H1 (cell line): ENCODE measurements around the gene FRMPD1. TPM values are rescaled to one million over a fixed set of nuclear protein-coding genes. Genes with fewer than 3 reads are reported as not detected.

Experiments used
- CTCF ChIA-PET: fragments of 300-600 bp; sonication (Branson Sonifier 250); formaldehyde crosslinking; loops from one replicate; lab custom pipeline; 2021; ENCODE audit not compliant: partially characterized antibody; lab: Charles Lee
- POLR2A ChIA-PET: fragments of 300-600 bp; sonication (Branson Sonifier 250); formaldehyde crosslinking; loops from one replicate; lab custom pipeline; 2021; ENCODE audit warnings: inconsistent platforms; ENCODE audit not compliant: partially characterized antibody; lab: Charles Lee
- DNase-seq, 2 experiments: peaks; one replicate each; pipeline versions ENCODE4 v3.0.0 to v3.0.0-alpha.2; 2010 to 2022; ENCODE audit warnings: low spot score in 2 of 2, low read depth in 1 of 2, mixed read lengths in 1 of 2
- FAIRE-seq: peaks from 2 replicates; lab custom pipeline; 2011; peaks lifted over from hg19 to GRCh38; lab: Jason Lieb, UNC
- H2AFZ ChIP-seq: 2 replicates; pipeline ENCODE4 v1.8.1; 2012; ENCODE audit warnings: low read length, inconsistent platforms
- H2AK5ac ChIP-seq: 2 replicates; pipeline ENCODE4 v1.6.1; 2013; ENCODE audit warnings: low read depth, low read length
- H2BK120ac ChIP-seq: replicated peaks from 2 replicates; pipeline ENCODE3; 2013; ENCODE audit warnings: low read depth, low read length, inconsistent platforms
- H2BK12ac ChIP-seq: 2 replicates; pipeline ENCODE4 v1.6.1; 2013; ENCODE audit warnings: low read depth, low read length
- H2BK15ac ChIP-seq: 2 replicates; pipeline ENCODE4 v1.6.1; 2013; ENCODE audit warnings: low read length
- H2BK20ac ChIP-seq: 2 replicates; pipeline ENCODE4 v1.6.1; 2013; ENCODE audit warnings: low read length
- H2BK5ac ChIP-seq: 2 replicates; pipeline ENCODE4 v1.6.1; 2013; ENCODE audit warnings: low read depth, low read length
- H3K14ac ChIP-seq: 2 replicates; pipeline ENCODE4 v1.6.1; 2013; ENCODE audit warnings: inconsistent platforms; ENCODE audit not compliant: insufficient read length
- H3K18ac ChIP-seq: 2 replicates; pipeline ENCODE4 v1.6.1; 2013; ENCODE audit warnings: low read length; ENCODE audit errors: extremely low read depth
- H3K23ac ChIP-seq: 2 replicates; pipeline ENCODE4 v1.6.1; 2013; ENCODE audit warnings: inconsistent platforms; ENCODE audit not compliant: insufficient read length
- H3K23me2 ChIP-seq: 2 replicates; pipeline ENCODE4 v1.6.1; 2013; ENCODE audit warnings: low read depth, low read length
- H3K27ac ChIP-seq: 2 replicates; pipeline ENCODE4 v1.6.1; 2011; ENCODE audit warnings: low read depth, low read length, inconsistent platforms
- H3K27me3 ChIP-seq, 4 experiments: replicated peaks in 1 of 4; 1 replicate in 1 of 4; 2 replicates in 3 of 4; pipeline versions ENCODE4 v1.6.1 to v1.8.1; 2011 to 2013; ENCODE audit warnings: low read length in 3 of 4, mild to moderate bottlenecking in 3 of 4, inconsistent platforms in 2 of 4, mixed read lengths in 2 of 4, moderate library complexity in 1 of 4; ENCODE audit not compliant: control insufficient read depth in 3 of 4, insufficient read depth in 3 of 4; ENCODE audit errors: extremely low read depth in 1 of 4
- H3K36me3 ChIP-seq, 4 experiments: 2 replicates each; pipeline versions ENCODE4 v1.6.1 to v1.8.1; 2011 to 2013; ENCODE audit warnings: mild to moderate bottlenecking in 4 of 4, low read length in 3 of 4, moderate library complexity in 2 of 4, control low read depth in 1 of 4, inconsistent platforms in 1 of 4; ENCODE audit not compliant: insufficient read depth in 4 of 4, control insufficient read depth in 2 of 4
- H3K4ac ChIP-seq: replicated peaks from 2 replicates; pipeline ENCODE3; 2013; ENCODE audit warnings: low read length, low read depth, mixed read lengths, inconsistent platforms; ENCODE audit not compliant: insufficient read length
- H3K4me1 ChIP-seq, 4 experiments: replicated peaks in 1 of 4; 1 replicate in 1 of 4; 2 replicates in 3 of 4; pipeline versions ENCODE4 v1.6.1 to v1.8.1; 2011 to 2013; ENCODE audit warnings: low read length in 3 of 4, inconsistent platforms in 2 of 4, mixed read lengths in 1 of 4; ENCODE audit not compliant: insufficient read depth in 4 of 4, control insufficient read depth in 3 of 4
- H3K4me2 ChIP-seq, 2 experiments: 2 replicates each; pipeline versions ENCODE4 v1.6.1 to v1.8.1; 2011 to 2013; ENCODE audit warnings: low read depth in 2 of 2, low read length in 2 of 2, control low read depth in 1 of 2, inconsistent platforms in 1 of 2, mild to moderate bottlenecking in 1 of 2; ENCODE audit not compliant: insufficient read depth in 1 of 2
- H3K4me3 ChIP-seq, 4 experiments: fragments of 200-600, 300-600 bp in 1 of 4; sonication (generic), shearing (Covaris generic), sonication (Bioruptor Twin) in 1 of 4; 2 replicates each; pipeline versions ENCODE4 v1.5.1 to v1.8.1; 2011 to 2016; ENCODE audit warnings: low read length in 4 of 4, low read depth in 3 of 4, control low read depth in 2 of 4, inconsistent platforms in 2 of 4, mild to moderate bottlenecking in 2 of 4, mixed read lengths in 1 of 4, moderate library complexity in 1 of 4; ENCODE audit not compliant: insufficient read depth in 2 of 4; ENCODE audit errors: extremely low read depth in 1 of 4
- H3K56ac ChIP-seq: replicated peaks from 2 replicates; pipeline ENCODE3; 2013; ENCODE audit warnings: low read depth, mild to moderate bottlenecking, mixed read lengths, low read length, inconsistent platforms; ENCODE audit not compliant: insufficient read length
- H3K79me1 ChIP-seq: 2 replicates; pipeline ENCODE4 v1.6.1; 2013; ENCODE audit warnings: low read depth, low read length, control low read depth
- H3K79me2 ChIP-seq, 2 experiments: 2 replicates each; pipeline versions ENCODE4 v1.6.1 to v1.8.1; 2012 to 2013; ENCODE audit warnings: low read length in 2 of 2, mild to moderate bottlenecking in 2 of 2, inconsistent platforms in 1 of 2; ENCODE audit not compliant: insufficient read depth in 2 of 2, control insufficient read depth in 1 of 2
- H3K9ac ChIP-seq, 4 experiments: replicated peaks in 1 of 4; 1 replicate in 1 of 4; 2 replicates in 3 of 4; pipeline versions ENCODE4 v1.6.1 to v1.8.1; 2011 to 2013; ENCODE audit warnings: low read depth in 3 of 4, low read length in 3 of 4, control low read depth in 2 of 4, mild to moderate bottlenecking in 2 of 4, moderate library complexity in 2 of 4, inconsistent platforms in 1 of 4; ENCODE audit errors: extremely low read depth in 1 of 4
- H3K9me3 ChIP-seq, 2 experiments: 2 replicates each; pipeline versions ENCODE4 v1.6.1 to v1.8.1; 2012 to 2013; ENCODE audit warnings: mild to moderate bottlenecking in 2 of 2, moderate library complexity in 2 of 2, control low read depth in 1 of 2, inconsistent platforms in 1 of 2, low read depth in 1 of 2, low read length in 1 of 2, mixed read lengths in 1 of 2; ENCODE audit not compliant: insufficient read depth in 2 of 2
- H4K20me1 ChIP-seq, 2 experiments: replicated peaks in 1 of 2; 2 replicates each; pipeline versions ENCODE3 to v1.8.1; 2011 to 2013; ENCODE audit warnings: inconsistent platforms in 2 of 2, low read length in 2 of 2, mild to moderate bottlenecking in 1 of 2; ENCODE audit not compliant: insufficient read depth in 2 of 2, control insufficient read depth in 1 of 2
- H4K5ac ChIP-seq: 2 replicates; pipeline ENCODE4 v1.6.1; 2013; ENCODE audit warnings: low read length, low read depth, mixed read lengths, inconsistent platforms; ENCODE audit not compliant: insufficient read length
- H4K8ac ChIP-seq: 2 replicates; pipeline ENCODE4 v1.8.0; 2013; ENCODE audit warnings: mild to moderate bottlenecking, moderate library complexity, low read length, inconsistent platforms; ENCODE audit not compliant: insufficient read depth; ENCODE audit errors: extremely low read depth
- H4K91ac ChIP-seq: replicated peaks from 2 replicates; pipeline ENCODE3; 2013; ENCODE audit warnings: low read length, mixed read lengths, inconsistent platforms; ENCODE audit not compliant: insufficient read length
- NANOG ChIP-seq: IDR thresholded peaks from 2 replicates; pipeline ENCODE4 v1.6.1; 2011; ENCODE audit warnings: low read length, low read depth, mild to moderate bottlenecking, inconsistent platforms; ENCODE audit not compliant: insufficient read depth, poor library complexity, severe bottlenecking
- RBBP5 ChIP-seq: IDR thresholded peaks from 2 replicates; pipeline ENCODE4 v1.7.1; 2012; ENCODE audit warnings: low read depth, mild to moderate bottlenecking, inconsistent platforms, low read length, moderate library complexity, borderline replicate concordance
- SP1 ChIP-seq: IDR thresholded peaks from 2 replicates; pipeline ENCODE4 v1.6.1; 2011; ENCODE audit warnings: low read depth, low read length
- TBP ChIP-seq: IDR thresholded peaks from 2 replicates; pipeline ENCODE4 v1.6.1; 2011; ENCODE audit warnings: low read depth, low read length, improper control_type of control experiment
- ZNF274 ChIP-seq: IDR thresholded peaks from 2 replicates; pipeline ENCODE4 v1.7.0; 2012; ENCODE audit warnings: low read length, borderline replicate concordance; ENCODE audit errors: extremely low read depth
- WGBS, 2 experiments: shearing (Covaris generic) in 1 of 2; methylation state at CpG; one replicate each; pipeline versions ENCODE4 v1.1.6 to v1.1.7; 2013 to 2015; ENCODE audit warnings: low lambda C conversion rate in 2 of 2, mixed read lengths in 2 of 2, inconsistent platforms in 1 of 2, low coverage in 1 of 2, missing lambda C conversion rate in 1 of 2; ENCODE audit not compliant: insufficient replicate concordance in 2 of 2, insufficient coverage in 1 of 2, insufficient read length in 1 of 2; ENCODE audit errors: extremely low coverage in 1 of 2, missing lambda C conversion rate in 1 of 2; 5-methylcytosine and 5-hydroxymethylcytosine counted together
- polyA plus RNA-seq, 7 experiments: library from polyadenylated mRNA; depleted of rRNA in 3 of 7; stranded (reverse) in 5 of 7; unstranded in 2 of 7; fragments of >200 nt in 5 of 7; fragments of 200-250 nt in 2 of 7; gene quantifications; 1 replicate in 5 of 7; 2 replicates in 1 of 7; 4 replicates in 1 of 7; pipeline versions ENCODE4 v1.2.1 to v1.2.3, GENCODE V29; 2011 to 2013; ENCODE audit warnings: missing spikeins in 2 of 7, mixed read lengths in 2 of 7
- total RNA-seq: library from RNA; stranded (reverse); fragmentation: NEBNext Ultra II Directional; extraction: Animal tissue kit (Norgen Biotek cat#: 25700); gene quantifications from 2 replicates; pipeline ENCODE4 v1.2.1, GENCODE V29; 2021

Gene FRMPD1
- total and polyA plus RNA-seq, 2 of the 8 experiments (the other 6 are each of a cell fraction or from before 2014, with no cell fraction given): 0.27 to 0.32 TPM

- CTCF ChIA-PET: interaction anchor here (0.6 to 1.3 kb wide), 7 partner anchors 14 to 85 kb away, joined by 3 to 5 read pairs (median 3); no protein-coding TSS in a partner anchor
- H3K4me1 ChIP-seq: no peaks in the 10 kb centered on the region
- no peak overlapping the region for H3K23ac ChIP-seq
- H4K8ac ChIP-seq: peak overlapping the region; percentile 71
- no peak overlapping the region for H3K18ac ChIP-seq
- H2BK20ac ChIP-seq: no peak overlapping the region
- no peak overlapping the region for H2BK120ac ChIP-seq
- FAIRE-seq (no peak), DNase-seq (no peak)
- H4K5ac ChIP-seq: no peak overlapping the region
- H2BK15ac ChIP-seq: no peak overlapping the region
- H2AK5ac ChIP-seq: no peak overlapping the region
- H2AFZ ChIP-seq: no peak overlapping the region; the same call in 1 of the 2 replicates
- no peak overlapping the region for H3K4me2 ChIP-seq
- no peaks in the 10 kb centered on the region for H3K36me3 ChIP-seq
- H4K91ac ChIP-seq: no peak overlapping the region
- H3K27me3 ChIP-seq: no peaks in the 10 kb centered on the region
- no peak overlapping the region for H3K4ac ChIP-seq
- no peaks in the 10 kb centered on the region for H3K79me1 ChIP-seq
- no peak for TF ChIP-seq ZNF274
- TF ChIP-seq SP1: no peak
- no peak for TF ChIP-seq TBP
- TF ChIP-seq RBBP5: no peak
- no peak for TF ChIP-seq NANOG
- H3K23me2 ChIP-seq: no peaks in the 10 kb centered on the region
- H2BK5ac ChIP-seq: no peak overlapping the region
- no peak overlapping the region for H3K27ac ChIP-seq
- no peaks in the 10 kb centered on the region for H3K9me3 ChIP-seq
- H3K56ac ChIP-seq: no peak overlapping the region
- no peak overlapping the region for H3K4me3 ChIP-seq
- POLR2A ChIA-PET: no interaction called here
- no peak overlapping the region for H2BK12ac ChIP-seq
- H3K14ac ChIP-seq: no peak overlapping the region
- H3K79me2 ChIP-seq: no peaks in the 10 kb centered on the region
- H4K20me1 ChIP-seq: no peaks in the 10 kb centered on the region
- no peak overlapping the region for H3K9ac ChIP-seq
- 85% methylated on average over 22 of the region's 24 CpGs; no CpG with 5 or more reads in 1 of the 2 experiments for WGBS, 2 experiments
These were observed 95.9 kb downstream of the FRMPD1 start for GRCh38 chr9:37746448-37747270.
